Activated CD4-positive, alpha-beta T cell treated with anti-CD3 and anti-CD28 coated beads, Interleukin-2, amount 50 U/mL, for 24 hours (primary cell): ENCODE data around the gene ERCC5.

Experiments used
- DNase-seq, 2 donors: peaks; one replicate each; pipeline ENCODE4 v3.0.0-alpha.2; 2020; ENCODE audit warnings: low read depth in 1 of 2, low spot score in 1 of 2

Gene ERCC5

DNA sequence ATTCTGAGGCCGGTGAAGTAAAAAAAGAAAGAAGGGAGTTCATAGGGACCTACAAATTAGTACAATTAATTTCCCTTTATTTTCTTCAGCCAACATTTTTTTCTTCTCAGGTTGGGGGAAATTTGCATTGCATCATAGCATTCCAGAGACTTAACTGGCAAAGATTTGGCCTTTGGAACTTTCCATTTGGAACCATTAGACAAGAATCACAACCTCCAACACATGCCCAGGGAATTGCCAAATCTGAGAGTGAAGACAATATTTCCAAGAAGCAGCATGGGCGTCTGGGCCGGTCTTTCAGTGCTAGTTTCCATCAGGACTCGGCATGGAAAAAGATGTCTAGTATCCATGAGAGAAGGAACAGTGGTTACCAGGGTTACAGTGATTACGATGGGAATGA lies 6.4 kb upstream of the ERCC5 start:
- DNase-seq = no peak

DNA sequence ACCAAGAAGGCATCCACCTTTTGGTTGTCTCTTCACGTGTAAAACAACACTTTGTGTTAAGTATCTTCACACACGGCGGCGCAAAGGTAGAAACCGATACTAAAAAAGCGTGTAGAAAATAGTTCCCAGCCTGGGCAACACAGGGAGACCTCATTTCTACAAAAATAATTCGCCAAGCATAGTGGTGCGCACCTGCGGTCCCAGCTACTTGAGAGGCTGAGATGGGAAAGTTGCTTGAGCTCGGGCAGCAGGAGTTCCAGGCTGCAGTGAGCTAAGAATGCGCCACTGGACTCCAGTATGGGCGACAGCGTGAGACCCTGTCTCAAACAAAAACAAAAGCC lies 573 bp upstream of the ERCC5 start:
- DNase-seq = no peak

GRCh38 chr13:102846261-102847015 lies 606 bp downstream of the ERCC5 start:
- peak in 1 of 2 donors; percentile 15 for DNase-seq

GRCh38 chr13:102847272-102848234 lies 1.7 kb downstream of the ERCC5 start:
- DNase-seq = no peak

- no peak for DNase-seq
Measured at GRCh38 chr13:102848956-102849355, 3.1 kb downstream of the ERCC5 start.

DNA sequence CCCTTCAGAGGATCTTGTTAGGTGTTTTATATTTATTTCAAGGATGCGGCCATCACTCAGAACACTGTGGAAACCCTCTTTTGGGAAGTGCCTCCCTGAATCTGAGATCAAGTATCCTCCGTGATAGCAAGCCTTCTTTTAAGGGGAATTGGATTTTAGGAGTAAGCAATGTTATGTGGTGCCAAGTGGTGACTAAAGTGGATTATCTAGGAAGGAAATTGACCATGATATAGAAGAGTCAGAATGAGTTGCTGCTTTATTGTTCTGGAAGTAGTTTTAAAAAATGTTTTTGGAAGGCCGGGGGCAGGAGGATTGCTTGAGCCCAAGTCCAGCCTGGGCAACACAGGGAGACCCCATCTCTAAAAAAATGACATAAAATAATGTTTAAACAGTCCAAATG lies 6.7 kb downstream of the ERCC5 start:
- no peak for DNase-seq

- no peak for DNase-seq
Measured at GRCh38 chr13:102854675-102855074, 8.8 kb downstream of the ERCC5 start.

DNA sequence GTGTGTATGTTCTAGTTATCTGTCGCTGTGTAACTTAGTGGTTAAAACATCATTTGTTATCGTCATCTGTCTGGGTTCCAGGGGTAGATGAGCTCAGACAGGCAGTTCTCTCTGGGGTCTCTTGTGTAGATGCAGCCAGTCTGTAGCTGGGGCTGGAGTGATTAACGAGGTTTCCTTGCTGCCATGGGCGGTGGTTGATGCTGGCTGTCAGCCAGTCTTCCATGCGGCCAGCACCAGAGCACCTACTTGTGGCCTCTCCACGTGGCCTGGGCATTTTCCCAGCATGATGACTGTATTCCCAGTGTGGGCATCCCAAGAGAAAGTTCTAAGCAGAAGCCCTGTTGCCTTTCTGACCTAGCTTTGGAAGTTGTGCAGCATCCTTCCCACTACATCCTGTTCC lies 10.7 kb downstream of the ERCC5 start:
- no peak for DNase-seq

- DNase-seq = no peak
Measured at GRCh38 chr13:102862624-102863210, 16.9 kb downstream of the ERCC5 start.

DNA sequence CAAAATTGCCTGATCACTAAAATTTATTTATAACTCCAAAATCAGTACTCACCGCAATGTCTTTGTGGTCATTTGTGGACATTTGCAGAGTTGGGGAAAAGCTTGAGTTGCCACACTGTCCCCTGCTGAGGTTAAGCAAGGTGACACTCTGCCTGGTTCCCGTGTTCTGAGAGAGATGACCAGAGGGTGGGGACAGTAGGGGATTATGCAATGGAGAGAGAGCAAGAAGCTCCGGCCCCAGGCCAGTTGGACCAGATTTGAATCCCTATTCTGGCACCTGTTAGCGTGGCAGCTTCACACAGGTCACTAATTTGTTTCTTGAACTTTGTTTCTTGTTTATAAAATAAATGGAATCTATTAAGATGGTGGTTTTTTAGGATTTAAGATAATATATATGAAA lies 17.8 kb downstream of the ERCC5 start:
- DNase-seq = no peak

DNA sequence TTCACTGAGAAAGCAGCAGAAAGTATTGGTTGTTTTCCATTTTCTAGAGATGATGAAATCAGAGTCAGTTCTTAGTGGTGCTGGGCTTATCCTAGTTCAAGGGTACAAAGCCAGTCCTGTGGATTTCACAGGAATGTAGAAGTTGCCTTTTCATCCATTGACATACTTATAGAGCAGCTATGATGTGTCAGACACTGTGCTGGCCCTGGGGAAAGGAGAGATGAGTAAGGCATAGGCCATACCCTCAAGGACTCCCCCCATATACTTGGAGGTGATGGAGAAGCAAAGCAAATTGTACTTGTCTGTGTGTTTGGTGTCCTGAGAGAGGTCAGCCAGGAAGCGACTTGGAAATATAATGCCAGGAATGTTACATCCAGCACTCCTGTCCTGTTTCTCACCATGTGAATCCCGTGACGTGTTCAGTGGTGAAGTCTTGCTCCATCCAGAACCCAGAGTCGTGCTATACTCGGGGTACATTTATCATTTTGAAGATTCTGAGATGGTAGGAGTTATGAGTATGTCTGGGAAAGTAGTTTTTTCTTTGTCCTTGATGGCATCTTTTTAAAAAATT lies 22.6 kb downstream of the ERCC5 start:
- no peak for DNase-seq

- no peak for DNase-seq
Measured at GRCh38 chr13:102869948-102870676, 24.3 kb downstream of the ERCC5 start.

GRCh38 chr13:102870677-102871415 lies 25.0 kb downstream of the ERCC5 start:
- peak in 1 of 2 donors; percentile 55 for DNase-seq

GRCh38 chr13:102872131-102872530 lies 26.3 kb downstream of the ERCC5 start:
- DNase-seq = no peak

GRCh38 chr13:102872531-102872930 lies 26.7 kb downstream of the ERCC5 start:
- DNase-seq = no peak

DNA sequence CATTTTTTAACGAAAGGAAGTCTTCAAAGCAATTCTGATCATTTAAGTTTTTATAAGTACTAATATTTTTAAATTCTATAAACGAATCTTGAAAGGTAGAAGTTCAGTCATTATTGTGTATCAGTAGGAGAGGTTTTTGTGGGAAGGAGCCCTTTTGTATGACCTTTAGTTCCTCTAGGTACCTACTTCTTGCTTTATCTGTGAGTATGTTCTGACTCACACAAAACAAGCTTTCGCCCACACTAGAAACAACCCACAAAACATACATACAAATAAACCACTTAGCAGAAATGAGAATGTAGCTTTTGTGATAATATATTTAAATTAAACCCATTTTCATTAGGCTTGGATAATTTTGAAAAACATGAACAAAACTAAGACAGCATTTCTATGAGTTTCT lies 27.8 kb downstream of the ERCC5 start:
- no peak for DNase-seq

DNA sequence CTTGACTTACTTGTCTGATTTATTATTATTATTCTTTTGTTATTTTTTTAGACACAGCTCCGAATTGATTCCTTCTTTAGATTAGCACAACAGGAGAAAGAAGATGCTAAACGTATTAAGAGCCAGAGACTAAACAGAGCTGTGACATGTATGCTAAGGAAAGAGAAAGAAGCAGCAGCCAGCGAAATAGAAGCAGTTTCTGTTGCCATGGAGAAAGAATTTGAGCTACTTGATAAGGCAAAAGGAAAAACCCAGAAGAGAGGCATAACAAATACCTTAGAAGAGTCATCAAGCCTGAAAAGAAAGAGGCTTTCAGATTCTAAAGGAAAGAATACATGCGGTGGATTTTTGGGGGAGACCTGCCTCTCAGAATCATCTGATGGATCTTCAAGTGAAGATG lies 29.4 kb downstream of the ERCC5 start:
- no peak for DNase-seq

- no peak for DNase-seq
Measured at GRCh38 chr13:102877303-102877702, 31.5 kb downstream of the ERCC5 start.

GRCh38 chr13:102878481-102878880 lies 32.6 kb downstream of the ERCC5 start:
- no peak for DNase-seq

- no peak for DNase-seq
Measured at GRCh38 chr13:102879793-102880499, 34.1 kb downstream of the ERCC5 start.
